VCaP (cell line): ENCODE data around the gene HMGB4.

Experiments
- H3K27ac ChIP-seq: fragments of 450-650 bp; 2 replicates; pipeline ENCODE4 v1.5.1; 2017
- TF ChIP-seq, protein P1 (sequence below): fragments of 450-650 bp; conservative IDR thresholded peaks from 2 replicates; pipeline ENCODE4 v1.5.1; 2017; ENCODE audit warnings: mild to moderate bottlenecking, moderate library complexity

Gene HMGB4

DNA sequence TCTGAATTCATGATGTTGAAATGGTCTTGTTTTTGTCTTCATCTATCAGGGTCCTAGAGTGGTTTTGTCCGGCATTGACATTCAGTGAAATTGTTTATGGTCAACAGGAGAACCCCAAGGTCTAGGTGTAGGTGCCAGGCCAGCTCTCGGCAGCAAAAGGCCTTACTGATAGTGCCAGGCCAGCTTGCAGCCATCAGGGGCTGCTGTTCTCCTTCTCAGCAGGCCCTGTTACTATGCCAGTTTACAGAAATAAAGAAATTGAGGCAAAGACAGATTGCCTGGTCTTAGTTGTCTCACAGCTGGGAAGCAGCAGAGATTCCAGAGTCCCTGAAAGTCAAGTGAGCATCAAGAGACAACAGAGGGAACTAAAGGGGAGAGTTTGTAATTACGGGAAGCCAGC is 12.0 kb downstream of the HMGB4 start:
- H3K27ac ChIP-seq, result no peak overlapping the region
- TF ChIP-seq, protein P1, sequence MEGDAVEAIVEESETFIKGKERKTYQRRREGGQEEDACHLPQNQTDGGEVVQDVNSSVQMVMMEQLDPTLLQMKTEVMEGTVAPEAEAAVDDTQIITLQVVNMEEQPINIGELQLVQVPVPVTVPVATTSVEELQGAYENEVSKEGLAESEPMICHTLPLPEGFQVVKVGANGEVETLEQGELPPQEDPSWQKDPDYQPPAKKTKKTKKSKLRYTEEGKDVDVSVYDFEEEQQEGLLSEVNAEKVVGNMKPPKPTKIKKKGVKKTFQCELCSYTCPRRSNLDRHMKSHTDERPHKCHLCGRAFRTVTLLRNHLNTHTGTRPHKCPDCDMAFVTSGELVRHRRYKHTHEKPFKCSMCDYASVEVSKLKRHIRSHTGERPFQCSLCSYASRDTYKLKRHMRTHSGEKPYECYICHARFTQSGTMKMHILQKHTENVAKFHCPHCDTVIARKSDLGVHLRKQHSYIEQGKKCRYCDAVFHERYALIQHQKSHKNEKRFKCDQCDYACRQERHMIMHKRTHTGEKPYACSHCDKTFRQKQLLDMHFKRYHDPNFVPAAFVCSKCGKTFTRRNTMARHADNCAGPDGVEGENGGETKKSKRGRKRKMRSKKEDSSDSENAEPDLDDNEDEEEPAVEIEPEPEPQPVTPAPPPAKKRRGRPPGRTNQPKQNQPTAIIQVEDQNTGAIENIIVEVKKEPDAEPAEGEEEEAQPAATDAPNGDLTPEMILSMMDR, result peak; percentile 21; the same call in 1 of the 2 replicates

DNA sequence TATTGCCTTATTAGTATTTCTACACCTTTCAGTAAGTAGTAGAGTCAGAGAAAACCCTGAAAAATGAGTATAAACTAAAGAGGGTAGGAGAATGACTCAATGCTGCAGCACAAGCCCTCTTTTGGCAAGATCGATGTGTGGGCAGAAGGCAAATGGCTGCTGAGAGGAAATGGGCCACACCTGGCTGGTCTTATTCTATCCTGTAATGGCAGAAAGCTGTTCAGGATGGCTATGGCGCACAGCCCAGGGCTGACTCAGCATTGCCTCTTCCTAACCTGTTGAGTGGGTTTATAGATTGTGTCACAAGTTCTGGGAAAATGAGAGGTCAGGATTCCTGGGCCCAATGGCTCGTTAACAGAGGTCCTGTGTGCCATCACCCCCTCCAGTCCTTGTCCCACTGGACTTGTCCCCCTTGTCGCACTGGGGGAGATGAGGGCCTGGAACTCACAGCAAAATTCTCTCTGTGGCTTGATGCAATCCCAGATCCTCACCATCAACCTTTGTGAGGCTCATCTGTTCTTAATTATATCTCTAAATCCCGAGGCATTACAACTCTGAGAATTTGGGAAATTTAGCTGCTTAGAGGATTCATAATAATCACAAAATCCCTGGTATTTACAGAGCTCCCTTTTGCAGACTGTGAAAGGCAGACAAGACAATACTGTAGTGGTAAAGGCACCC is 13.2 kb downstream of the HMGB4 start:
- no peak overlapping the region for H3K27ac ChIP-seq
- TF ChIP-seq, protein P1, result no peak

DNA sequence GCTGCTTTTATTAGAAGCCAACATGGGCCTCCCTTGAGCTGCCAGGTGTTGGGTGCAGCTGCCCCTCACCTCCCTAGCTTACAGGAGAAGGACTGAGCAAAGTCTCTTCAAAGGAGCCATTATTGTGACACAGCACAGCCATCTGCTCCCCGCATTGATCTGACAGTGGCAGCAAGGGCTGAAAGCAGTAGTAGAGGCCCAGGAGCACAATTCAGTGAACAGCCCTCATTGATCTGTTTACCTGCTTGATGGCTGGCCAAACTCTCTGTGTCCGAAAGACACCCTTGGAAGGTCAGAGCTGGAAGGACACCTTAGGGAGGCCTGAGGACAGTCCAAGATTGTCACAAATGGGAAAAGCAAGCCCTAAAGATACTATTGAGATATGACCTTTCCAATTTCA is 14.5 kb downstream of the HMGB4 start:
- TF ChIP-seq, protein P1, result no peak
- no peak overlapping the region for H3K27ac ChIP-seq

DNA sequence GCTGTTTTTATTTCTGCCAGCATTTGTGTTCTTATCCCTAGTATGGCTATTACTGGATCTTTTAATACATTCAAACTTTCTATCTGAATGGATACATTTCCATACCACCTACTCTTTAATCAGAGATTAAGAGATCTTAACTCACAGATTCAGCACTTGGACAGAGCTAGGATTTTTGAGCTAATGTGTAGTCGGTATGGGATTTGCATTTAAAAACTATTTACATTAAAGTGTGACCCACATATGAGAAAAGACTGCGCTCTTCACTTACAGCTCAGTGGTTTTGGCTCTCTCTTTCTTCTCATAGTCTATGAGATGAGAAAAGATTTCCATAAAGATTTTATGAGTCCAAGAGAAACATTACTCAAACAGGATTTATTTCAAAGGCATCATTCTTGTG is 16.4 kb downstream of the HMGB4 start:
- TF ChIP-seq, protein P1, result no peak
- no peak overlapping the region for H3K27ac ChIP-seq

DNA sequence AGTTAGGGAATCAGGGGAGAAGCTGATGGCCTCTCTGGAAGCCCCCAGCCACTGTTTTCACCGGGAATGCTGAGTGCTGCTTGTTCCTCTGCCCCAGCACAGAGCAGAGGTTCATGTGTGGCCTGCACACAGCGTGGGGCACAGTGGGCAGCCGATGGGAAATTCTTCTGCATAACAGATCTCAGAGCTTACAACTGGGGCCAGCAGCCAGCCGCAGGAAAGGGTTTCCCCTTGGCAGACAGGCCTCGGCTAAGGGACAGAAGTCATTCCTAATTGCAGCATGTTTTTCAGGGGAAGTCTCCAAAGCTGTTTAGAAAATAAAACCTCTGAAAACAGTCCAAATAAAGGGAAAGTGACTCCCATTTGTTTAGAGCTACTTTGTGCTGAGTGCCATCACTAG is 22.6 kb downstream of the HMGB4 start:
- no peak overlapping the region for H3K27ac ChIP-seq
- TF ChIP-seq, protein P1, result no peak

DNA sequence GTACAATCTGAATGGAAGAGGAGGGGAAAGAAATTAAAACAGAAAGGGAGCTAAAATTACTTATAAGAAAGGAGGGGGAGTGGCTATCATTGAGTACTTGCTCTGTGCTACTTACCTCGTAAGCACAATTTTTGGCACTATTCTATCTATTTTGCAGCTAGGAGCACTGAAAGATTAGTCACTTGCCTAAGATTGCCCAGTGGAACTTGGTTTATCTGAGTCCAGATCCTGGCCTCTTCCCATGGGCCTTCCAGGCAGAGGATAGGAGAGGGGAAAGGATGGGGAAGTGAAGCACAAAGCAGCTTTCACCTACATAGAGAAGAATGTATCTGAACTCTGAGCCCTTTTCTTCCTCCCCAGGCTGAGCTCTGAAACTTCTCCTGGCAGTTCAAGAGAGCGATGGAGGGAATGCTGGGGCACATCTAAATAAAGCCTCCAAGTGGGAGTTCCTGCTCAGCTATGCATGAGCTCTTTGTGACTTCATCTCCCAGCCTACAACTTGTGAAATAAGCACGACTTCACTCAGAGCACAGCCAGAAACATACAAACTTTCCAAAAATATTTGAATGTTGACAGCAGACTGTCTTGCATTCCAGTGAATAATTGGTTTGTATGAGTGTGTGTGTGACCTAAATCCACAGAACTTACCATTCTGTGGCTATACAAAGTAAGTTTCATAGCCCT is 29.4 kb downstream of the HMGB4 start:
- TF ChIP-seq, protein P1, result no peak
- H3K27ac ChIP-seq, result no peak overlapping the region

DNA sequence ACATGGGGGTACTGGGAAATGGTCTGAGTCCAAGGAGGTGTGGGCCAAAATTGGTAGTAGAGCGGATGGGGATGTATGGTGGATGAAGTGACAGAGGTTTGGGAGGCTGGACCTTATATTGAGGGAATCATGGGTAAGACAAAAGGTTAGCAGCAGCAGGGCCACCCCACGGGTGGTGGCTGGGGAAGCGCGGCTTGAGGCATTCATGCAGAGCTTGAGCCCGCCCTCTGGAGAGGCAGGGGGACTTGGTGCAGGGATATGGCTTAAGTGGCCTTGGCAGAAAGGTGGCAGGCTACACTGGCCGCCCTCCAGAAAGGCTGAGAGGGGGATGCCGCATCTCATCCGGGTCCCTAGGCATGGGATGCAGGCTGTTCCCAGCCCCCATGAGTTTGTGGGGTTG is 31.5 kb downstream of the HMGB4 start:
- TF ChIP-seq, protein P1, result no peak
- H3K27ac ChIP-seq, result no peak overlapping the region
